Stomach (tissue), 4 donors: Measurements from ENCODE around the gene ARTN.

Experiments used
- CTCF ChIP-seq, 7 experiments: fragments of 450-650 bp in 4 of 7; fragments of 200-600 bp in 3 of 7; sonication (generic) in 3 of 7; IDR thresholded peaks; one replicate each; pipeline ENCODE4 v1.5.1; 2016 to 2019; ENCODE audit warnings: antibody characterized with exemption in 7 of 7, control low read depth in 2 of 7, mild to moderate bottlenecking in 1 of 7
- POLR2AphosphoS5 ChIP-seq, 3 donors: sonication (generic); formaldehyde crosslinking; IDR thresholded peaks; one replicate each; pipeline ENCODE4 v1.6.1; 2016; ENCODE audit warnings: antibody characterized with exemption in 3 of 3

- TF ChIP-seq POLR2AphosphoS5 (IDR thresholded peaks at IDR 0.05) (no peak), CTCF (IDR thresholded peaks at IDR 0.05) (no peak)
Observed at GRCh38 chr1:43925846-43926245, 7.8 kb upstream of the ARTN start.
